T-helper 1 cell treated with Interleukin-12 subunit alpha and Interleukin-12 subunit beta and Interleukin-4 antibody, amounts not matched to agents 30 ng/mL and 1 ng/mL, for 36 hours (primary cell): ENCODE measurements around the gene ZNF213. TPM values are rescaled to one million over a fixed set of nuclear protein-coding genes. Genes with fewer than 3 reads are reported as not detected.

Experiments
- intact Hi-C: fragments of 100-400 bp; cut with micrococcal nuclease; formaldehyde crosslinking; loops from one replicate; pipeline ENCODE4 v1.15.1; 2024
- total RNA-seq: library from RNA; stranded (reverse); gene quantifications from 2 replicates; pipeline ENCODE4 v1.2.3, GENCODE V29; 2022

The ZNF213 gene, protein sequence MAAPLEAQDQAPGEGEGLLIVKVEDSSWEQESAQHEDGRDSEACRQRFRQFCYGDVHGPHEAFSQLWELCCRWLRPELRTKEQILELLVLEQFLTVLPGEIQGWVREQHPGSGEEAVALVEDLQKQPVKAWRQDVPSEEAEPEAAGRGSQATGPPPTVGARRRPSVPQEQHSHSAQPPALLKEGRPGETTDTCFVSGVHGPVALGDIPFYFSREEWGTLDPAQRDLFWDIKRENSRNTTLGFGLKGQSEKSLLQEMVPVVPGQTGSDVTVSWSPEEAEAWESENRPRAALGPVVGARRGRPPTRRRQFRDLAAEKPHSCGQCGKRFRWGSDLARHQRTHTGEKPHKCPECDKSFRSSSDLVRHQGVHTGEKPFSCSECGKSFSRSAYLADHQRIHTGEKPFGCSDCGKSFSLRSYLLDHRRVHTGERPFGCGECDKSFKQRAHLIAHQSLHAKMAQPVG
- 11.3 and 13.3 TPM in 2 replicates for total RNA-seq

DNA sequence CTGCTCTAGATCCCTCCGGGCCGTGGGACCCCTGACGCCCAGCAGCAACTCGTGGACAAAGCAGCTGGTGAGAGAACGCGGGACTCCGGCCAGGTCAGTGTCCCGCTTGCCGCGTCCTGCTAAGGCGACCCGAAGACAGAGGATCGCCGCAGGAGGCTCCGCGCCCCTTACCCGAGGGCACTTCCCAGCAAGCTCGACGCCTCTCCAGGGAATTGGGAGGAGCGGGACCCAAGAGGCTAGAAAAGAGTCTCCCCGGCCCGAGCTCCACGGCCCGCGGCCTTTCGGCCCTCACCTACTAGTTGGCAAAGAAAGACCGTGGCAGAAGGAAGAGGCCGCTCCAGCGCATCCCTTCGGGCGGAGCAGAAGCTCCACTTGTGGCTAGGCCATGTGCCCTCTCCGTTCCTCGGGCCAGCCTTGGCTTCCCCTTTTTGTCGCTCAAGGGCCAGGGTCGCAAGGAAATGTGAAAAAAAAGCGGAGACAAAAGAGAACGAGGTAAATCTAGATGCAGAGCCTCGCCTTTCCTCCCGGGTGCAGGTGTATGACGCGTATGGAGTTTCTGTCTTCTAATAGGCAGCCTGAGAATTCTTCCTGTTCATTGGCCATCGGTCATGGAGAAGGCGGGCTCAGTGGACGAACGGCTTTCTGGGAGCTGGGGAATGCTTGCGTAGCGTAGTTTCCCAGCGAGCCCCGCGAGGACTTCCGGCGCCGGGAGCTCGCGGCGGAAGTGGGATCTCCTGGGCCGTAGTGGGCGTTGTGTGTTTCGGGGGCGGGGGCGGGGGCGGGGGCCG lies at the start of gene ZNF213:
TSS of gene ZNF213 (plus strand) at position 692 of the 788 bp plus-strand sequence. CDS start 2,252 bp downstream, outside the sequence.
- intact Hi-C loops: loop anchor here (1.0 to 10.0 kb wide), 9 partner anchors 10 to 220 kb away; partner anchors contain the start of genes FLYWCH1 and THOC6

DNA sequence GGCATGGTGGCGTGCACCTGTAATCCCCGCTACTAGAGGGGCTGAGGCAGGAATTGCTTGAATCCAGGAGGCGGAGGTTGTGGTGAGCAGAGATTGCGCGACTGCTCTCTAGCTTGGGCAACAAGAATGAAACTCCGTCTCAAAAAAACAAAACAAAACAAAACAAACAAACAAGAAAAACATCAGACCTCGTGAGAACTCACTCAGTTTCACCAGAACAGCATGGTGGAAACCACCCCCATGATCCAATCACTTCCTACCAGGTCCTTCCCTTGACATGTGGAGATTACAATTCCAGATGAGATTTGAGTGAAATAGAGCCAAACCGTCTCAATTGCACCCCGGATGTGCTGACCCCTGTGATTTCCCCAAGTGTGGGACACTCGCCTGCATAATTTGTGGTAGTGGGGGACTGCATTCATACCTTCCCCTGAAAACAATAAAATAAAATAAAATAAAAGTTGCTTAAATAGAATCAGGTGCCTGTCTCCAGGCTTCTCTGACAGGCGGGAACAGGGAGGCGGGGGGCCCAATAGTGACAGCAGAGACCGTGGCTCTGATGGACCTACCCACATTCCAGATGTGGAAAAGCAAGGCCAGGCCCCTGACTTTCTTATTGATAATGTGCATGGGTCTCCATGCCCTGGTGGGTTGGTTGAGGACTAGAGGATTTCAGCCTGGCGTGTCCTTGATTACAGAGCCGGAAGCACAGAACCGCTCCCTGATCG lies 48.8 kb upstream of the ZNF213 start:
- intact Hi-C loops: loop anchor here (1.0 kb wide), 1 partner anchor 11 kb away; no protein-coding TSS in a partner anchor

DNA sequence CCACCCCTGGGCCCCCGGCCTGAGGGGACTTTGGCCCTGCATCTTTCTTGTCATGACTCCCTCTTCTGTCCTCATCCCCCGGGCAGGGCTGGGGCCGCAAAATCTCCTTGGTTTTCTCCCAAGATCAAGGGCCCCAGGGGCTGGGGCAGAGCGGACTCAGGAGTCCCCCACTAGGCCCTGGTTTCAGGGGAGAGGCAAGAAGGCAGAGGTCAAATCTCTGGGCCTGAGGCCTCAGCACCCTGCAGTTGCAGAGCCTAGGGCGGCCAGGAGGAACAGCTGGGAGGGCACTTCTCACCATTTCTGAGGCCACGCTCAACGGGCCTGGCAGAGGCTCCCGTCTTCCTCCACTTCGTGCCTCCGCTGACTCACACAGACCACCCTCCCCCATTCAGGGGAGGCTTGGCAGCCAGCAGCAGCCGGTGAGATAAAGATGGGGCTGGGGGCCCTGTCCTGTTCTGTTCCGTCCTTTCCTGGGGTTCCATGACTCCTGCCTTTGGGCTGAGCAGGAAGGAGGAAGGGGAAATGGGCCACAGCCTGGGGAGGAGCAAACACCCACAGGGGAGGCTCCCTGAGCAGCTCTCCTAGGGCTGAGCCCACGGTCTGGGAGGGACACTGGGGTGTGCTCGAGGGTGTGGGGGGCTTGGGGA lies 48.1 kb upstream of the ZNF213 start:
- intact Hi-C loops: no loop called here

DNA sequence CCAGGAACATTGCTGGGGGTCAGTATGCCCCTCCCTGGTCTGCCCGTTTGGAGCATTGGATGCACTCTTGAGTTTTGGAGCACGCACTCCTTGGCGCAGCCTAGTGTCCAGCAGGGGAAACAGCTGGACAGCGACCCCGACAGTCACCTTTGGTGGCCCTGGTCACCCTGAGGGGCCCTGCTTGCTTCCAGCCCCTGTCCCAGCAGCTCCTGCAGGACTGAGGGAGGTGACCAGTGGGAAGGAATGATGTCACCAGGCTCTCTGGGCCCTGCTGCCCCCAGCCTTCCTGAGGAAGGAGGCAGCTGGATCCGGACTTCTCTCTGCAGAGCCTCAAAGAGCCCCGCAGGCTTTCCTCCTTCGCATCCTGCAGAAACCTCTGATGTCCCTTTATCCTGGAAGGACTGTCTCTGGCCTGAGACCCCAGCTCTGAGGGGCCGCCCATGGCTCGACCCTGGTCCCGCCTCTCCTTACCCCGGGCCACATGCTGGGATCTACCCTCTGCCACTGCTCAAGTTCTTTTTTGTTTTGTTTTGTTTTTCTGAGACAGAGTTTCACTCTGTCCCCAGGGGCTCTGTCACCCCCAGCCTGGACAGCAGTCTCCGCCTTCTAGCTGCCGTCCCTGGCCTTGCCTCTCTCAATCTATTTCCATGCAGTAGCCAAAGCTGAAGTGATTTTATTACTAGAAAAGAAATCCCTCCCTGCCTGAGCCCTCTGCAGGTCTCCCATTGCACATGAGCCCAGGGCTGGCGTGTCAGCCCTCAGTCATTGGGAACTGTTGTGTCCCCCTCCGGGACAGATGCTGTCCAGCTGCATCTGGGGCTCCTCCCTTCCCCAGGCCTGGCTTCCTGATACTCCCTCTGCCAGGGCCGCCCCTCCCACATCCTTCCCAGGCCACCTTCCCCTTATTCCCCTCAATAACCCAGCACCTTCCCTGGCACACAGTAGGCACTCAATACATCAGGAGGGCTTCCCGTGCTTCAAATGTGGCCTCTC lies 47.3 kb upstream of the ZNF213 start:
- intact Hi-C loops: no loop called here

DNA sequence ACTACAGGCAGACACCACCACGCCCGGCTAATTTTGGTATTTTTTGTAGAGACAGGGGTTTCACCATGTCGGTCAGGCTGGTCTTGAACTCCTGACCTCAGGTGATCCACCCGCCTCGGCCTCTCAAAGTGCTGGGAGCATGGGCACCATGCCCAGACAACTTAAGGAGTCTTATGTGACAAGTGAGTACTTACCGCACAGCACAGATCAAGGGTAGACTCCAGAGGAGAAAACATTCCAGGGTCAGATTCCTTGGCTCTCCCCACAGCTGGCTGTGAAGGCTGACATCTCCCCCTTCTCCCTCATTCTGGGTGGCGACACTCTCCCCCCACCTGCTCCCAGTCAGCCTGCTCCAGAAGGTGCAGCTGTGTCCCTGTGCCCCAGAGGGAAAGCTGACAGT lies 46.4 kb upstream of the ZNF213 start:
- intact Hi-C loops: no loop called here

DNA sequence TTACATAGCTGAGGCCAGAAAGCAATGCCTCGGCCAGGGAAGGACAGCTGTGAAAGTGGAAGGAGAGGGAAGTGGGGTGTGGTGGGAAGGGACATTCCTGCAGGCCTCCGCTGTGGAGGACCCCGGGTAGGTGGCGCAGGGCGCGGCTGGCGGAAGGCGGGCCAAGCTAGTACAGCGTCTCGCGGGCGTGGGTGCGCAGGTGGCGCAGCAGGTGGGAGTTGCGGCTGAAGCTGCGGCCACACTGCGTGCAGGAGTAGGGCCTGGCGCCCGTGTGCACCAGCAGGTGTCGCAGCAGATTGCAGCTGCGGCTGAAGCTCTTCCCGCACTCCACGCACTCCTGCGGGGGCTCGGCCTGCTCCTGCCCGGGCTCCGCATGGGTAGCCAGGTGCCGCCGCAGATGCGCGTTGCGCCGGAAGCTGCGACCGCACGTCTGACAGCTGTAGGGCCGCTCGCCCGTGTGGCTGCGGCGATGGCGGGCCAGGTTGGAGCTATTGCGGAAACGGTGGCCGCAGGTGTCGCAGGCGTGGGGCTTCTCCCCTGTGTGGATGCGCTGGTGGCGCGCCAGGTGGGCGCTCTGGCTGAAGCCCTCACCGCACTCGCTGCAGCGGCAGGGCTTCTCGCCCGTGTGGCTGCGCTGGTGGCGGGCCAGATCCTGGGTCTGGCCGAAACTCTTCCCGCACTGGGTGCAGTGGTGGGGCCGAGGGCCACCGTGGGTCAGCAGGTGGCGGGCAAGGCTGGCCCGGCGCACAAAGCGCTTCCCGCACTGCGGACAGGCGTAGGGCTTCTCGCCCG lies 45.7 kb upstream of the ZNF213 start:
- intact Hi-C loops: no loop called here

DNA sequence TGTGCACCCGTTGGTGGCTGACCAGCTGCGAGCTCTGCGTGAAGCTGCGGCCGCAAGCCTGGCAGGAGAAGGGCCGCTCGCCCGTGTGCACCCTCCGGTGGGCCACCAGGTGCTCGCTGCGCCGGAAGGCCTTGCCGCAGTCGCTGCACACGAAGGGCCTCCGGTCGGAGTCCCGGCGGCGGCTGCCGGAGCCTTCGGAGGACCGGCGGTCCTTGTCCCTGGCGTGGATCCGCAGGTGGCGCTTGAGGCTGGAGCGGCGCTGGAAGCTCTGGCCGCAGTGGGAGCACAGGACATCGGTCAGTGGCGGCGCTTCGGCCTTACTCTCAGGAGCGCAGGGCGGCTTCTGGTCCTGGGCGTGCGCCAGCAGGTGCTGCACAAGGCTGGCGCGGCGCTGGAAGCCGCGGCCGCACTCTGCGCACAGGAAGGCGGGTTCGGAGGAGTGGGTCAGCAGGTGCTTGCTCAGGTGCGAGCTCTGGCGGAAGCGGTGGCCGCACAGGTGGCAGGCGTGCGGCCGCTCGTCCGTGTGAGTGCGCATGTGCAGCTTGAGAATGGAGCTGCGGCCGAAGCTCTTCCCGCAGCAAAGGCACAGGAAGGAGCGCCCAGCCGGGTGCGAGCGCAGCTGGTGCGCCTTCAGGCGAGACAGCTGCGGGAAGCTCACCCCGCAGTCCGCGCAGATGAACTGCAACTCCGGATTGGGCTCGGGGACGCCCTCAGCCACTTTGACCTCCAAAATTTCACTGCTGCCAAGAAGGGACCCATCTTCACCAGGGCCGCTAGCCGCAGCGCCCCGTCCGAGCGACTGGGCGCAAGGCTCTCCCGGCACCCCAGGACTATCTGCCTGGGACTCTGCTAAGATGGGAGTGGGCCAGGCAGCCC lies 44.9 kb upstream of the ZNF213 start:
- intact Hi-C loops: no loop called here

DNA sequence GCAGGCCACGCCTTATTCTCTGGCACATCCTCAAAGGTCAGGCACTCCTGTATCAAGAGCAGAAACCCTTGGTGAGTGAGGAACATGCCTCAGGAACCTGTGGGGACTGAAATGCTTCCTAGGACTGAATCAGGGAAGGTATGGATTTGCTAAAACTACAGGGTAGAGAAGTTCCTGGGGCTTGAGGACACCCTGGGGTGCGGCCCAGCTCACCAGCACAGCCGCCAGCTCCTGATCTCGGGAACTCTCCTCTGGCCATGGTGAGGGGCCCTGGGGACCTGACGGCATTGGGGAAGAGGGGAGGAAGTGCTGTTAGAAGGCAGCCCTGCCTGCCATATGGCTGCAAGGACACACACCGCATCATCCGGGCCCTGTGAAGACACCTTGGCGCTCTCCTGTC lies 43.3 kb upstream of the ZNF213 start:
- intact Hi-C loops: no loop called here

DNA sequence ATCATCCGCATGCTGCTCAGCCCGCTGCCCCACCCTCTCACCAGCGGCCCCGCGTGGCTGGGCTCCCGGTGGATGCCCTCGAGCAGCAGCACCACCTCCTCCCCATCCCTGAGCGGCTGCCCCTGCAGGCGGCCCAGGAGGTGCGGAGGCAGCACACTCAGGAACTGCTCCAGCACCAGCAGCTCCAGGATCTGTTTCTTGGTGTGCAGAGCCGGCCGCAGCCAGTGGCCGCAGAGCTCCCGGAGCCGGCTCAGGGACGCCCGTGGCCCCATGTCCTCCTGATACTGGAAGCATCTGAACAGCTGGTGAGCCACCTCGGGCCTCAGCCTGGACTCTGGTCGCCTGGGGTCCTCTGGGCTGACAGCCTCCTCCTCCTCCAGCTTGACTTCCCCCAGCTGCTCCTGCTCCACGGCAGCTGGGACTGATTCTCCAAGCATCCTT lies 42.3 kb upstream of the ZNF213 start:
- intact Hi-C loops: no loop called here

DNA sequence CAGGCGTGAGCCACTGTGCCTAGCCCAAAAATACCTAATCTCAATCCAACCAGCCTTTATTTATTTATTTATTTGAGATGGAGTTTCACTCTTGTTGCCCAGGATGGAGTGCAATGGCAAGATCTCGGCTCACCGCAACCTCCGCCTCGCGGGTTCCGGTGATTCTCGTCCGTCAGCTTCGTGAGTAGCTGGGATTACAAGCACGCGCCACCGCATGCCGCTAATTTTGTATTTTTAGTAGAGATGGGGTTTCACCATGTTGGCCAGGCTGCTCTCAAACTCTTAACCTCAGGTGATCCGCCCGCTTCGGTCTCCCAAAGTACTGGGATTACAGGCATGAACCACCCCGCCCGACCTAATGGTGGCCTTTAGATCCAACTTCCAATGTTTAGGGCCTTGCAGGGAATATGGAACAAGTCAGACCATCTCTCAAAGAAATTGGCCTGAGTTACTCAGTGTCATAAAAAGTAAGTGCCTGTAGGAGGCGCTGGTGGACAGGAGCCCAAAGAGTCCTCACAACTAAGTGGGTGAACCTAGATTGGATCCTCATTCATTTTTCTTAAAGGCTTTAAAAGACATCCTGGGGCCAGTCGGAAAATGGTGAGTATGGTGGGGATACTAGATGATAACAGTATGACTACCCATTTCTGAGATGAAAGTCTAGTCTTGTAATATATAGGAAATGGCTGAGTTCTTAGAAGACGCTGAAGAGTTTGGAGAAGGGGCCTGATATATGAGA lies 40.4 kb upstream of the ZNF213 start:
- intact Hi-C loops: loop anchor here (1.0 kb wide), 1 partner anchor 19 kb away; no protein-coding TSS in a partner anchor

DNA sequence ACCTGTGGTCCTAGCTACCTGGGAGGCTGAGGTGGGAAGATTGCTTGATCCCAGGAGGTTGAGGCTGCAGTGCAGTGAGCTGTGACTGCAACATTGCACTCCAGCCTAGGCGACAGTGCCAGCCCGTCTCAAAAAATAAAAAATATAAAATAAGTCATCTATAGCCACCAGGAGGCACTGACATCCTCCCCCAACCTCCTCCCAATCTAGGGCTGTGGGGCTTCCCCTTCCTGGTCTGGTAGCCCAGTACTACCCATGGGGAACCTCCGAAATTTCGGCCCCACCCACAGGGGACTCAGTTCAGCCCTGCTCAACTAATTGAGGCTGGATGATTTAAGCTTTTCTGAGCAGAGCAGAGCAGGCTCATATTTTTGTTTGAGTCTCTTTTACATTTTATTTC lies 39.0 kb upstream of the ZNF213 start:
- intact Hi-C loops: loop anchor here (1.0 kb wide), 3 partner anchors 28 to 70 kb away; no protein-coding TSS in a partner anchor

DNA sequence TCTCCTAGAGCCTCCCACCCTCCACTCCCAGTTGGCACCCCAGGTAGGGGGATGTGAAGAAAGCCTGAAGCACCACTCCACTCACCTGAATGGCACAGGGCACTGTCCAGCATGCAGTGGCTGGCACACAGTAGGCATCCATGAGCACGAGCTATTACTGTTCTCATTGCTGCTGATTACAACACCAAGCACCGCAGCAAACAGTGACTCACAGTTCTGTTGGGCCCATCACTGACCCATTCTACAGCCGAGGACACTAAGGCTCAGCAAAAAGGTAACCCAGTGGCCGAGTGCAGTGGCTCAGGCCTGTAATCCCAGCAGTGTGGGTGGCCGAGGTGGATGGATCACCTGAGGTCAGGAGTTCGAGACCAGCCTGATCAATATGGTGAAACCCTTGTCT lies 38.5 kb upstream of the ZNF213 start:
- intact Hi-C loops: loop anchor here (1.0 kb wide), 3 partner anchors 28 to 70 kb away; no protein-coding TSS in a partner anchor

DNA sequence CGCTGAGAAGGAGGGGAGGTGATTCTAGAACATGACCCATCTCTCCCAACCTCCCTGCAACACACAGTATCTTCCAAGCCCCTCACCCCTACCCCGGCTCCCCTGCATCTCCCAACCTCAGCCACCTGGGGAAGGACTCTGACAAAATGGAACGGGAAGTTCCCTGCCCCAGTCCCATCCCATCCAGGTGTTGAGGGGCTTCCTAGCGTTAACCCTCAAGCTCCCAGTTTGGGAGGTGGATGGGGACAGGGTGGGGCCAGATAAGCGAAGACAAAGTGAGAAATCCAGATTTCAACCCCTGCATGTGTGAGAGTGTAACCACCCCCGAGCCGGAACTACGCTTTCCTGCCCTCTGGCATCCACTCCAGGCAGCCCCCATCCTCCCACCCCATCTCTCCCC lies 37.6 kb upstream of the ZNF213 start:
- intact Hi-C loops: no loop called here

DNA sequence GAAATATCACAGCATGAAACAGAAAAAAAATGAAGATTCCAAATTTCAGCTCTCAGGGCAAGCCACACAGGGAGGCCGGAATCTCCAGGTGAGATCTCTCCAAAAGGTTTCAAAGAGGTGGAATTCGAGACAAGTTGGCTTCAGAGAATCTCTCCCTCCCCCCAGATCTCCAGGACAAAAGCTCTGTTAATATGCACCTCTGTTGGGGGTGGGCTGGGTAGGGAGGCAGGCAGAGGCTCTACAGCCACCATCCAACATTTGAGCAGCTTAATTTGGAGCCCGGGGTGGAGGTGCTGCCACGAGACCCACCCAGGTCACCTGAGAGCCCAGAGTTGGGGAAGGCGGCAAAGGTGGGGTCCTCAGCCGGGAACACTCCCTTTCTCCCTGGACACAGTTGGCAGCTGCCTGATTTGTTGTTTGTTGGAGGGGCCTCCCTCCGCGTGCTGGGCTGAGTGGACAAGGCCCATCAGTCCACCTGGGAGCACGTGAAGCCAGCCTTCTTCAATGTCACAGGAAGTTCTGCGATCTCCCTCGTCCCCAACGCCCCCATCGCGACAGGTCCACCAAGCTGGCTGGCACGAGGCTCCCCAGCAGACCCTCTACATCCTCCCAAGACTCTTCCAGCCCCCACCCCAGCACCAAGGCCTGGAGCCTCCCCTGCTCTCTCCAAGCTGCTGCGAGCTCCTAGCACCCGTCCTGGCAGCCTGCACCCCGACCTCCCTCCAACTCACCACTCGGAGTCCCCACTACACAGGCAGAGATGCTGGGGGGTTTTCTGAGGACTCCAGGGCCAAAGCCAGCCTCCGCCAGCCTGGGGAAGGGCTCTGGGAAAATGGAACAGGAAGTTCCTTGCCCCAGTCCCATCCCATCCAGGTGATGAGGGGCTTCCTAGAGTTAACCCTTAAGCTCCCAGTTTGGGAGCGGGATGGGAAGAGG lies 36.1 kb upstream of the ZNF213 start, which contains the start of gene ZSCAN10:
TSS of gene ZSCAN10 (minus strand) at position 836 of the 936 bp plus-strand sequence. CDS start 6,357 bp downstream, outside the sequence.
- intact Hi-C loops: no loop called here

DNA sequence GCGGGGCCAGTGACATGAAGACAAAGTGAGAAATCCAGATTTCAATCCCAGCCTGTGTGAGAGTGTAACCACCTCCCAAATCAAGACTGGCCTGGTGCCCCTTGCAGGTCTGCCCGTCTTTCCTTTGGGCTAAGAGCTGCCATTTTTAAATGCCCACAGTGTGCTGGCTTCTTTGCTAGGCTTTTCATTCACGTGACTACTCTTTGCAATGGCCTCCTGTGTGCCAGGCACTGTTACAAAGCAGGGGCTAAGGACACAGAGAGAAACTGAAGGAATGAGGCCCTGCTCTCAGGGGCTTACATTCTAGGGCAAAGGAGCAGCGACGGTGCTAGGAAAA lies 35.5 kb upstream of the ZNF213 start:
- intact Hi-C loops: no loop called here
